H1 (cell line): ENCODE measurements around the gene PFKFB1. TPM values are rescaled to one million over a fixed set of nuclear protein-coding genes. Genes with fewer than 3 reads are reported as not detected.

Source experiments
- GABPA ChIP-seq: IDR thresholded peaks from 2 replicates; pipeline ENCODE4 v1.6.1; 2011; ENCODE audit warnings: mild to moderate bottlenecking, low read length, moderate library complexity, borderline replicate concordance; ENCODE audit not compliant: insufficient read depth
- MAFK ChIP-seq: IDR thresholded peaks from 2 replicates; pipeline ENCODE4 v1.6.1; 2012; ENCODE audit warnings: low read depth, mild to moderate bottlenecking, improper control_type of control experiment, low read length
- RAD21 ChIP-seq, 2 experiments: IDR thresholded peaks in 1 of 2; conservative IDR thresholded peaks in 1 of 2; 2 replicates each; pipeline ENCODE4 v1.6.1; 2011; ENCODE audit warnings: low read depth in 2 of 2, low read length in 2 of 2, improper control_type of control experiment in 1 of 2, inconsistent platforms in 1 of 2, mild to moderate bottlenecking in 1 of 2, moderate library complexity in 1 of 2
- polyA plus RNA-seq, 7 experiments: library from polyadenylated mRNA; depleted of rRNA in 3 of 7; stranded (reverse) in 5 of 7; unstranded in 2 of 7; fragments of >200 nt in 5 of 7; fragments of 200-250 nt in 2 of 7; gene quantifications; 1 replicate in 5 of 7; 2 replicates in 1 of 7; 4 replicates in 1 of 7; pipeline versions ENCODE4 v1.2.1 to v1.2.3, GENCODE V29; 2011 to 2013; ENCODE audit warnings: missing spikeins in 2 of 7, mixed read lengths in 2 of 7
- total RNA-seq: library from RNA; stranded (reverse); fragmentation: NEBNext Ultra II Directional; extraction: Animal tissue kit (Norgen Biotek cat#: 25700); gene quantifications from 2 replicates; pipeline ENCODE4 v1.2.1, GENCODE V29; 2021
- TF ChIP-seq, protein P1 (sequence below): fragments of 300-600 bp; sonication (generic); IDR thresholded peaks from 2 replicates; pipeline ENCODE4 v1.7.1; 2012; ENCODE audit warnings: low read length, moderate library complexity, mild to moderate bottlenecking, inconsistent platforms; ENCODE audit not compliant: insufficient replicate concordance

Gene PFKFB1
- total and polyA plus RNA-seq, 2 of the 8 experiments (the other 6 are each of a cell fraction or from before 2014, with no cell fraction given): 0.26 to 0.30 TPM

DNA sequence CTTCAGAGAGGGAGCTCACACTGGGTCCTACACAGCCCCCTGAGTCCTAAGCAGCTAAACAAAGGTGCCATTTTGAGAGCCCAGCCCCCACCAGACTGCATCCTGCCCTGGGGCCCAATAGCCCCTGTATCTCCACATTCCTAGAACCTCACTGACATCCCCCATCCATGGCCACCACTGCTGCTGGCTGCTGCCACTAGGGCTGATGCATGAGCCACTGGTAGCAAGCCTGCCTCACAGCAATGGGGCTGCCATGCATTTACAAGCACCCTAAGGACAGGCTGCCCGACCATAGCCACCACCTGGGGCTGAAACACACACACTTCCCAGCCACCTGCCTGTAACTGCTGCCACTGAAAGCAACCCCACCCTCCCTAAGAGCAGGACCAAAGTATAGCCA lies 99.8 kb downstream of the PFKFB1 start (continued):
- TF ChIP-seq, protein P1, sequence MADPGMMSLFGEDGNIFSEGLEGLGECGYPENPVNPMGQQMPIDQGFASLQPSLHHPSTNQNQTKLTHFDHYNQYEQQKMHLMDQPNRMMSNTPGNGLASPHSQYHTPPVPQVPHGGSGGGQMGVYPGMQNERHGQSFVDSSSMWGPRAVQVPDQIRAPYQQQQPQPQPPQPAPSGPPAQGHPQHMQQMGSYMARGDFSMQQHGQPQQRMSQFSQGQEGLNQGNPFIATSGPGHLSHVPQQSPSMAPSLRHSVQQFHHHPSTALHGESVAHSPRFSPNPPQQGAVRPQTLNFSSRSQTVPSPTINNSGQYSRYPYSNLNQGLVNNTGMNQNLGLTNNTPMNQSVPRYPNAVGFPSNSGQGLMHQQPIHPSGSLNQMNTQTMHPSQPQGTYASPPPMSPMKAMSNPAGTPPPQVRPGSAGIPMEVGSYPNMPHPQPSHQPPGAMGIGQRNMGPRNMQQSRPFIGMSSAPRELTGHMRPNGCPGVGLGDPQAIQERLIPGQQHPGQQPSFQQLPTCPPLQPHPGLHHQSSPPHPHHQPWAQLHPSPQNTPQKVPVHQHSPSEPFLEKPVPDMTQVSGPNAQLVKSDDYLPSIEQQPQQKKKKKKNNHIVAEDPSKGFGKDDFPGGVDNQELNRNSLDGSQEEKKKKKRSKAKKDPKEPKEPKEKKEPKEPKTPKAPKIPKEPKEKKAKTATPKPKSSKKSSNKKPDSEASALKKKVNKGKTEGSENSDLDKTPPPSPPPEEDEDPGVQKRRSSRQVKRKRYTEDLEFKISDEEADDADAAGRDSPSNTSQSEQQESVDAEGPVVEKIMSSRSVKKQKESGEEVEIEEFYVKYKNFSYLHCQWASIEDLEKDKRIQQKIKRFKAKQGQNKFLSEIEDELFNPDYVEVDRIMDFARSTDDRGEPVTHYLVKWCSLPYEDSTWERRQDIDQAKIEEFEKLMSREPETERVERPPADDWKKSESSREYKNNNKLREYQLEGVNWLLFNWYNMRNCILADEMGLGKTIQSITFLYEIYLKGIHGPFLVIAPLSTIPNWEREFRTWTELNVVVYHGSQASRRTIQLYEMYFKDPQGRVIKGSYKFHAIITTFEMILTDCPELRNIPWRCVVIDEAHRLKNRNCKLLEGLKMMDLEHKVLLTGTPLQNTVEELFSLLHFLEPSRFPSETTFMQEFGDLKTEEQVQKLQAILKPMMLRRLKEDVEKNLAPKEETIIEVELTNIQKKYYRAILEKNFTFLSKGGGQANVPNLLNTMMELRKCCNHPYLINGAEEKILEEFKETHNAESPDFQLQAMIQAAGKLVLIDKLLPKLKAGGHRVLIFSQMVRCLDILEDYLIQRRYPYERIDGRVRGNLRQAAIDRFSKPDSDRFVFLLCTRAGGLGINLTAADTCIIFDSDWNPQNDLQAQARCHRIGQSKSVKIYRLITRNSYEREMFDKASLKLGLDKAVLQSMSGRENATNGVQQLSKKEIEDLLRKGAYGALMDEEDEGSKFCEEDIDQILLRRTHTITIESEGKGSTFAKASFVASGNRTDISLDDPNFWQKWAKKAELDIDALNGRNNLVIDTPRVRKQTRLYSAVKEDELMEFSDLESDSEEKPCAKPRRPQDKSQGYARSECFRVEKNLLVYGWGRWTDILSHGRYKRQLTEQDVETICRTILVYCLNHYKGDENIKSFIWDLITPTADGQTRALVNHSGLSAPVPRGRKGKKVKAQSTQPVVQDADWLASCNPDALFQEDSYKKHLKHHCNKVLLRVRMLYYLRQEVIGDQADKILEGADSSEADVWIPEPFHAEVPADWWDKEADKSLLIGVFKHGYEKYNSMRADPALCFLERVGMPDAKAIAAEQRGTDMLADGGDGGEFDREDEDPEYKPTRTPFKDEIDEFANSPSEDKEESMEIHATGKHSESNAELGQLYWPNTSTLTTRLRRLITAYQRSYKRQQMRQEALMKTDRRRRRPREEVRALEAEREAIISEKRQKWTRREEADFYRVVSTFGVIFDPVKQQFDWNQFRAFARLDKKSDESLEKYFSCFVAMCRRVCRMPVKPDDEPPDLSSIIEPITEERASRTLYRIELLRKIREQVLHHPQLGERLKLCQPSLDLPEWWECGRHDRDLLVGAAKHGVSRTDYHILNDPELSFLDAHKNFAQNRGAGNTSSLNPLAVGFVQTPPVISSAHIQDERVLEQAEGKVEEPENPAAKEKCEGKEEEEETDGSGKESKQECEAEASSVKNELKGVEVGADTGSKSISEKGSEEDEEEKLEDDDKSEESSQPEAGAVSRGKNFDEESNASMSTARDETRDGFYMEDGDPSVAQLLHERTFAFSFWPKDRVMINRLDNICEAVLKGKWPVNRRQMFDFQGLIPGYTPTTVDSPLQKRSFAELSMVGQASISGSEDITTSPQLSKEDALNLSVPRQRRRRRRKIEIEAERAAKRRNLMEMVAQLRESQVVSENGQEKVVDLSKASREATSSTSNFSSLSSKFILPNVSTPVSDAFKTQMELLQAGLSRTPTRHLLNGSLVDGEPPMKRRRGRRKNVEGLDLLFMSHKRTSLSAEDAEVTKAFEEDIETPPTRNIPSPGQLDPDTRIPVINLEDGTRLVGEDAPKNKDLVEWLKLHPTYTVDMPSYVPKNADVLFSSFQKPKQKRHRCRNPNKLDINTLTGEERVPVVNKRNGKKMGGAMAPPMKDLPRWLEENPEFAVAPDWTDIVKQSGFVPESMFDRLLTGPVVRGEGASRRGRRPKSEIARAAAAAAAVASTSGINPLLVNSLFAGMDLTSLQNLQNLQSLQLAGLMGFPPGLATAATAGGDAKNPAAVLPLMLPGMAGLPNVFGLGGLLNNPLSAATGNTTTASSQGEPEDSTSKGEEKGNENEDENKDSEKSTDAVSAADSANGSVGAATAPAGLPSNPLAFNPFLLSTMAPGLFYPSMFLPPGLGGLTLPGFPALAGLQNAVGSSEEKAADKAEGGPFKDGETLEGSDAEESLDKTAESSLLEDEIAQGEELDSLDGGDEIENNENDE: no peak
- TF ChIP-seq RAD21 (IDR thresholded peaks at IDR 0.05 in 1 of 2, conservative IDR thresholded peaks at IDR 0.05 in 1 of 2; ENCODE audit: low read depth in 2 of 2, low read length in 2 of 2) (no peak), GABPA (no peak), MAFK (no peak)
